ENCODE results near the gene GLB1L. TPM values are rescaled to one million over a fixed set of nuclear protein-coding genes. Genes with fewer than 3 reads are reported as not detected.

Gene GLB1L
- total and polyA plus RNA-seq, 8 donors, result 0.58 to 31.4 (median 3.1) TPM; not detected in 1

DNA sequence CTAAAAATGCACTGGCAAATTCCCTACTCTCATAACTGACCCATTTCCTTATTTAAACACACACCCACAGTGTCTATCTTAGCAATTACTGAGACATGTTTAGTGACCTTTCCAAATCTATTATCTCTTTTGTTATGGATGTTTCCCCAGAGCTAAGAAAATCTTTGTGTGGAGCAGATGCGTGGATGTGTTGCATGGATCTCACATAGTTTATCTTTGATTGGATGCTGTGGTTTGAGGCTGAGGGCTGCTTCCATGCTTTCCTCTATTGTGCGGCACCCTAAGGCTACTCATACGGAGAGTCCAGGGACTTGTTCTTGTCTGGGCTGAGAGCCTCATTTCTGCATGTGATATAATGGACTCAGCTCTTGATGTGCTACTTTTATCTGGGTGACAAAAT is 10.9 kb downstream of the GLB1L start:
- Histone ChIP-seq H3K36me3 (peaks cover 67 to 76% (median 75%) of the 10 kb centered on the region in 4 donors), H3K9me3 (no peaks in the 10 kb centered on the region), H3K4me1 (peaks cover 6 to 20% (median 19%) of the 10 kb centered on the region in 4 donors), H3K27ac (no peak overlapping the region), H3K27me3 (no peaks in the 10 kb centered on the region), H3K4me3 (no peak overlapping the region)
- WGBS, 5 donors, result 78 to 96% (median 92%) methylated on average over 3 of the region's 3 CpGs
- TF ChIP-seq, protein P1, sequence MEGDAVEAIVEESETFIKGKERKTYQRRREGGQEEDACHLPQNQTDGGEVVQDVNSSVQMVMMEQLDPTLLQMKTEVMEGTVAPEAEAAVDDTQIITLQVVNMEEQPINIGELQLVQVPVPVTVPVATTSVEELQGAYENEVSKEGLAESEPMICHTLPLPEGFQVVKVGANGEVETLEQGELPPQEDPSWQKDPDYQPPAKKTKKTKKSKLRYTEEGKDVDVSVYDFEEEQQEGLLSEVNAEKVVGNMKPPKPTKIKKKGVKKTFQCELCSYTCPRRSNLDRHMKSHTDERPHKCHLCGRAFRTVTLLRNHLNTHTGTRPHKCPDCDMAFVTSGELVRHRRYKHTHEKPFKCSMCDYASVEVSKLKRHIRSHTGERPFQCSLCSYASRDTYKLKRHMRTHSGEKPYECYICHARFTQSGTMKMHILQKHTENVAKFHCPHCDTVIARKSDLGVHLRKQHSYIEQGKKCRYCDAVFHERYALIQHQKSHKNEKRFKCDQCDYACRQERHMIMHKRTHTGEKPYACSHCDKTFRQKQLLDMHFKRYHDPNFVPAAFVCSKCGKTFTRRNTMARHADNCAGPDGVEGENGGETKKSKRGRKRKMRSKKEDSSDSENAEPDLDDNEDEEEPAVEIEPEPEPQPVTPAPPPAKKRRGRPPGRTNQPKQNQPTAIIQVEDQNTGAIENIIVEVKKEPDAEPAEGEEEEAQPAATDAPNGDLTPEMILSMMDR (IDR thresholded peaks at IDR 0.05), result no peak
- TF ChIP-seq EP300 (IDR thresholded peaks at IDR 0.05) (no peak), POLR2A (IDR thresholded peaks at IDR 0.05) (no peak), POLR2AphosphoS5 (IDR thresholded peaks at IDR 0.05) (no peak)
- DNase-seq, result no peak
- intact Hi-C loops (cut with DNase I; ENCODE audit: low total_unique reads), result no loop called here

- DNase-seq, result peak; percentile 73 to 87
- Histone ChIP-seq H3K4me1 (peaks cover 19 to 57% (median 38%) of the 10 kb centered on the region in 4 donors), H3K9me3 (no peaks in the 10 kb centered on the region), H3K4me3 (peak overlapping the region; percentile 64 to 82 (median 78)), H3K36me3 (peaks cover 37 to 59% (median 53%) of the 10 kb centered on the region in 4 donors), H3K27me3 (no peaks in the 10 kb centered on the region), H3K27ac (peak overlapping the region; percentile 95 to 98 (median 96))
- TF ChIP-seq POLR2AphosphoS5 (IDR thresholded peaks at IDR 0.05), result no peak
- TF ChIP-seq, protein P1 (IDR thresholded peaks at IDR 0.05), result no peak
- TF ChIP-seq POLR2A (IDR thresholded peaks at IDR 0.05), result no peak
- no peak for TF ChIP-seq EP300 (IDR thresholded peaks at IDR 0.05)
- WGBS, 5 donors, result 0 to 1% (median 0%) methylated on average over 20 to 24 of the region's 24 CpGs
- intact Hi-C loops (cut with DNase I; ENCODE audit: low total_unique reads), result no loop called here
Measured at GRCh38 chr2:219230059-219230540, 15.1 kb downstream of the GLB1L start.

- peak; percentile 95 to 98 (median 96) for TF ChIP-seq POLR2AphosphoS5 (IDR thresholded peaks at IDR 0.05)
- TF ChIP-seq POLR2A (IDR thresholded peaks at IDR 0.05), result peak in 2 of 4 donors; percentile 32 to 79
- TF ChIP-seq EP300 (IDR thresholded peaks at IDR 0.05), result no peak
- TF ChIP-seq, protein P1 (IDR thresholded peaks at IDR 0.05), result no peak
- Histone ChIP-seq H3K4me1 (peaks cover 19 to 57% (median 38%) of the 10 kb centered on the region in 4 donors), H3K9me3 (no peaks in the 10 kb centered on the region), H3K27me3 (no peaks in the 10 kb centered on the region), H3K27ac (peak within 1 kb of the TSS; percentile 95 to 98 (median 96)), H3K4me3 (peak within 1 kb of the TSS; percentile 64 to 82 (median 78)), H3K36me3 (peaks cover 37 to 59% (median 53%) of the 10 kb centered on the region in 4 donors)
- intact Hi-C loops (cut with DNase I; ENCODE audit: low total_unique reads), result loop anchor here (10.0 kb wide), 1 partner anchor 55 kb away; no protein-coding TSS in a partner anchor
- 0 to 1% (median 1%) methylated on average over 34 to 80 of the region's 80 CpGs for WGBS, 5 donors
- peak; percentile 99 to 100 for DNase-seq
Measured at GRCh38 chr2:219229305-219230058, 15.8 kb downstream of the GLB1L start, which contains the start of the genes ANKZF1 and ATG9A. Gene ANKZF1 (plus strand): TSS chr2:219229806. CDS start chr2:219230258, 452 bp downstream. Gene ATG9A (minus strand): TSS chr2:219229636. CDS start chr2:219228024, 1,612 bp downstream.

- Histone ChIP-seq H3K36me3 (peaks cover 38 to 59% (median 53%) of the 10 kb centered on the region in 4 donors), H3K4me3 (peak overlapping the region; percentile 64 to 82 (median 78)), H3K27me3 (no peaks in the 10 kb centered on the region), H3K9me3 (no peaks in the 10 kb centered on the region), H3K27ac (peak overlapping the region; percentile 95 to 98 (median 96)), H3K4me1 (peaks cover 19 to 57% (median 38%) of the 10 kb centered on the region in 4 donors)
- no peak for DNase-seq
- TF ChIP-seq POLR2AphosphoS5 (IDR thresholded peaks at IDR 0.05) (no peak), POLR2A (IDR thresholded peaks at IDR 0.05) (no peak), EP300 (IDR thresholded peaks at IDR 0.05) (no peak)
- TF ChIP-seq, protein P1 (IDR thresholded peaks at IDR 0.05), result no peak
- intact Hi-C loops (cut with DNase I; ENCODE audit: low total_unique reads), result loop anchor here (10.0 kb wide), 1 partner anchor 56 kb away; no protein-coding TSS in a partner anchor
- 1 to 20% (median 1%) methylated on average over 1 to 19 of the region's 19 CpGs for WGBS, 5 donors
Measured at GRCh38 chr2:219228911-219229304, 16.3 kb downstream of the GLB1L start.
